GM13977 (cell line): Measurements from ENCODE around the gene CIRBP.
"Not testable (repeated sequence)": the region's sequence is repeated elsewhere in the genome, so short reads cannot be mapped to it uniquely, and the experiment has no call there.

Source experiments
- DNase-seq: peaks from one replicate; pipeline ENCODE4 v3.0.0; 2012; ENCODE audit warnings: low spot score
- in situ Hi-C: fragments of 300-500 bp; cut with MboI; formaldehyde crosslinking; loops from one replicate; pipeline ENCODE4 v1.12.0; 2022; ENCODE audit warnings: low sequenced_read_pairs, low pct_unique_long_range_greater_than_20kb, mixed read lengths, inconsistent platforms; ENCODE audit not compliant: unreplicated experiment
- TF ChIP-seq, protein P1 (sequence below): IDR thresholded peaks from 2 replicates; pipeline ENCODE4 v1.5.1; 2012; ENCODE audit warnings: mild to moderate bottlenecking, control low read depth; ENCODE audit not compliant: insufficient read depth; ENCODE audit errors: extremely low read depth, missing control alignments

Gene CIRBP

DNA sequence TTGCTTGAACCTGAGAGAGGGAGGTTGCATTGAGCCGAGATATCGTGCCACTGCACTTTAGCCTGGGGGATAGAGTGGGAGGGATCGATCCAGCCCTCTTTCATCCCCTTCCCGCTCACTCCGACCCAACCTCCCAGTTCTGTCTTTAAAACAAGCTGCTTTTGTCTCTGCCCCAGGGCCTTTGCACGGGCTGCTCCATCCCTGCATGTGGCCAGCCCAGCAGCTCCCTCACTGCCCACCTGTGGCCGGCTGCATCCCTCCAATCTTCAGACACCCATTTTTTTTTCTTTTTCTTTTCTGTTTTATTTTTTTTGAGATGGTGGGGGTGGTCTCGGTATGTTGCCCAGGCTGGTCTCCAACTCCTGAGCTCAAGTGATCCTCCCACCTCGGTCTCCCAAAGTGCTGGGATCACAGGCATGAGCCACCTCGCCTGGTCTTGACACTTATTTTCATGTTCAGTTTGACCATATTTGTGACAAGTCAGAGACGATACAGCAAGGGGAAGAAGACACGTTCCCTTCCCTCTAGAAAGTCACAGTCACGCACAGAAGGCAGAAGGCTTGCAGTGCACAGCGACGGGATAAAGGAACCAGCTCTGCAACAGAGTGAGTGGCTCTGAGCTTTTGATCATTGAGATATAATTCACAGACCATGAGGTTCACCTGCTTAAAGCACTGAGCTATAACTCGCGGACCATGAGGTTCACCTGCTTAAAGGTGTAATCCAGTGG, 48.3 kb downstream of the CIRBP start:
- in situ Hi-C loops, result no loop called here
- TF ChIP-seq, protein P1, sequence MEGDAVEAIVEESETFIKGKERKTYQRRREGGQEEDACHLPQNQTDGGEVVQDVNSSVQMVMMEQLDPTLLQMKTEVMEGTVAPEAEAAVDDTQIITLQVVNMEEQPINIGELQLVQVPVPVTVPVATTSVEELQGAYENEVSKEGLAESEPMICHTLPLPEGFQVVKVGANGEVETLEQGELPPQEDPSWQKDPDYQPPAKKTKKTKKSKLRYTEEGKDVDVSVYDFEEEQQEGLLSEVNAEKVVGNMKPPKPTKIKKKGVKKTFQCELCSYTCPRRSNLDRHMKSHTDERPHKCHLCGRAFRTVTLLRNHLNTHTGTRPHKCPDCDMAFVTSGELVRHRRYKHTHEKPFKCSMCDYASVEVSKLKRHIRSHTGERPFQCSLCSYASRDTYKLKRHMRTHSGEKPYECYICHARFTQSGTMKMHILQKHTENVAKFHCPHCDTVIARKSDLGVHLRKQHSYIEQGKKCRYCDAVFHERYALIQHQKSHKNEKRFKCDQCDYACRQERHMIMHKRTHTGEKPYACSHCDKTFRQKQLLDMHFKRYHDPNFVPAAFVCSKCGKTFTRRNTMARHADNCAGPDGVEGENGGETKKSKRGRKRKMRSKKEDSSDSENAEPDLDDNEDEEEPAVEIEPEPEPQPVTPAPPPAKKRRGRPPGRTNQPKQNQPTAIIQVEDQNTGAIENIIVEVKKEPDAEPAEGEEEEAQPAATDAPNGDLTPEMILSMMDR, result no peak
- DNase-seq, result no peak

- TF ChIP-seq, protein P1, result no peak
- in situ Hi-C loops, result no loop called here
- no peak for DNase-seq
These were observed 49.7 kb downstream of the CIRBP start for GRCh38 chr19:1318678-1319471.

DNA sequence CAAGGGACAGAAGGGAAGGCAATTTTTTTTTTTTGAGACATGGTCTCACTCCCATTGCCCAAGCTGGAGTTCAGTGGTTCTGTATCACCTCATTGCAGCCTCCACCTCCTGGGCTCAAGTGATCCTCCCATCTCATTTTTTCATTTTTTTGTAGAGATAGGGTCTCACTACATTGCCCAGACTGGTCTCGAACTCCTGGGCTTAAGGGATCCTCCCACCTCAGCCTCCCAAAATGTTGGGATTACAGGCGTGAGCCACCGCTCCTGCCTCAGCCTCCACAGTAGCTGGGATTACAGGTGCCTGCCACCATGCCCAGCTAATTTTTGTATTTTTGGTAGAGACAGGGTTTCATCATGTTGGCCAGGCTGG, 51.1 kb downstream of the CIRBP start:
- in situ Hi-C loops, DNase-seq: not testable (repeated sequence)

DNA sequence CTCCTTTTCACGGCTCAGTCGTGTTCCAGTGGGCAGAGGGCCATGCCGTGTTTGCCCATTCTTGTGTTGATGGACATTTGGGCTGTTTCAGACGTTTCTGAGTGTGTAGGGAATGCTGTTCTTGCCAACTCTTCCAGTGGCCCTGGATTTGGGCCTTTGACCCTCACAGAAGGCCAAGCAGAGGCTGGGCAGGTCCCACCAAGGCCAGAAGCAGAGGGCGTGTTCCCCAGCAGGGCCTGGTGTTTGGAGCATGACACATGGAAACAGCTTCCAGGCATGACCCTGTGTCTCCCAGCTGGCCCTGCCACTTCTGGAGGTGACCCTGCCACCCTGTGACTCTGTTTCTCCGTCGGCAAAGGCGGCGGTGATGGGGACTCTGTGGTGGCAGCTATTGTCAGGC, 52.4 kb downstream of the CIRBP start:
- TF ChIP-seq, protein P1, result no peak
- DNase-seq, result no peak
- in situ Hi-C loops, result no loop called here

DNA sequence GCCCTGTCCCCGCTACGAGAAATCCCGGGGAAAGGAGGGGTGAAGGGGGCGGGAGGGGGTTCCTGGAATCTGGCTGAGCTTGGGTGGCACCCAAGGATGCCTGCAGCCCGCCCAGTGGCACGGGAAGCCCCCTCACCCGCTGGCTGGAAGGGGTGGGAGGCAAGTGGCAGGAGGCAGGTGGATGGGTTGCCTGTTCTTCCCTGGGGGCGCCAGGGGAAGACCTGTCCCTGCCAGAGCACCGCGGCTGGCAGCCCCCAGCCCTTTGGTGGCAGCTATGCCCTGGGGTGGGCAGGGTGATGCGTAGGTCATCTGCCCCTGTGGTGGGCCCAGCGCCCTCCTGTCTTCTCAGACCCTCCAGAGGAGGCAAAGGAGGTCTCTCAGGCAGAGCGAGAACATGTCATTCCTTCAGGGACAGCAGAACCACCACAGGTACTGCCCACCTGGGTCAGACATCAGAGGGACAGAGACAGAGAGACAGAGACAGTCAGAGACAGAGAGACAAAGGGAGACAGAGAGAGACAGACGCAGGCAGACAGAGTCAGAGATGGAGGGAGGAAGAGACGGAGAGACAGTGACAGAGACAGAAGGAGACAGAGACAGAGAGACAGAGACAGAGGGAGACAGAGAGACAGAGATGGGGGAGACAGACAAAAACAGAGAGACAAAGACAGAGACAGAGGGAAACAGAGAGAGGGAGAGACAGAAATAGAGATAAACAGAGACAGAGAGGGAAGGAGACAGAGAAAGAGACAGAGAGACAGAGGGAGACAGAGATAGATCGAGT, 53.3 kb downstream of the CIRBP start:
- TF ChIP-seq, protein P1, result no peak
- in situ Hi-C loops, result no loop called here

GRCh38 chr19:1324249-1324805, 55.2 kb downstream of the CIRBP start:
- in situ Hi-C loops, result no loop called here

More for the DNA sequence above, 53.3 kb downstream of the CIRBP start:
- no peak for DNase-seq

More at GRCh38 chr19:1324249-1324805, 55.2 kb downstream of the CIRBP start:
- TF ChIP-seq, protein P1, result no peak
- no peak for DNase-seq
